ENCODE data around the gene BTK. TPM values are rescaled to one million over a fixed set of nuclear protein-coding genes. Genes with fewer than 3 reads are reported as not detected.

The BTK gene
- total RNA-seq, 1 experiment from 2014 or later, result 0.35 TPM

DNA sequence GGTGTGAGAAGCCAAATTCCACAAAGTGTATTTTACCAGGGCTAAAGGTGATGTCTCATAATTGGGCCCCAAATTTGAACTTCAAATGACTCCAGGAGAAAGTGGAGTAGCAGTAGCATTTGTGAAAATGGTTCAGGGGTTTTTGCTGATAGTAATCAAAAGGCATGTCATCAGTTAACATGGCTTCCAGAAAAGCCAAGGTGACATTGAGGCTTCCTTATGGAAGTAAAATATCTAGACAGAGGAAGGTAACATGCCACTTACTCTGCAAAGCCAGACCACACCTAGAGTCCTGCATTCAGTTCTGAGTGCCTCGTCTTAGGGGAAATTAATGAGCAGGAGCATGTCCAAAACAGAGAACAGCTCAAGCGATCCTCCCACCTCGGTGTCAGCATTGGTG is 2.6 kb upstream of the BTK start:
- Histone ChIP-seq H3K9me3 (ENCODE audit: control insufficient read depth, low read depth, low read length) (peaks cover 47% of the 10 kb centered on the region), H3K23me2 (ENCODE audit: insufficient read length, low read depth, low read length, poor library complexity, severe bottlenecking) (no peaks in the 10 kb centered on the region), H2BK5ac (ENCODE audit: insufficient read length, low read length) (no peak overlapping the region), H3K18ac (ENCODE audit: insufficient read length, low read depth, low read length) (no peak overlapping the region), H4K8ac (replicated peaks; ENCODE audit: insufficient read length, low read depth, low read length) (no peak overlapping the region), H3K4me1 (ENCODE audit: insufficient read depth, low read length) (no peaks in the 10 kb centered on the region; the same call in 1 of the 2 replicates), H4K91ac (ENCODE audit: insufficient read length, low read depth, low read length) (no peak overlapping the region), H3K79me1 (ENCODE audit: insufficient read depth, low read depth, low read length, poor library complexity, severe bottlenecking) (no peaks in the 10 kb centered on the region), H3K9ac (ENCODE audit: extremely low read depth, insufficient read length, low read length) (no peak overlapping the region), H3K56ac (ENCODE audit: insufficient read length, low read depth, low read length) (no peak overlapping the region), H2AFZ (ENCODE audit: low read length) (no peak overlapping the region), H4K20me1 (ENCODE audit: control insufficient read depth, insufficient read depth, insufficient read length) (no peaks in the 10 kb centered on the region), H3T11ph (ENCODE audit: low read length) (no peak overlapping the region), H2BK15ac (ENCODE audit: low read depth, low read length) (no peak overlapping the region), H3K4ac (ENCODE audit: low read depth, low read length) (no peak overlapping the region), H2BK20ac (ENCODE audit: low read depth, low read length, poor library complexity, severe bottlenecking) (no peak overlapping the region), H4K5ac (ENCODE audit: insufficient read length, low read depth, low read length) (no peak overlapping the region), H2AK5ac (ENCODE audit: insufficient read length, low read length) (no peak overlapping the region), H2BK12ac (ENCODE audit: insufficient read length, low read depth, low read length) (no peak overlapping the region), H3K79me2 (ENCODE audit: insufficient read depth, low read length) (no peaks in the 10 kb centered on the region), H3K27me3 (ENCODE audit: insufficient read depth, low read length) (no peaks in the 10 kb centered on the region), H3K27ac (ENCODE audit: insufficient read length, low read depth, low read length) (no peak overlapping the region), H3K4me2 (ENCODE audit: insufficient read depth, insufficient read length, low read length) (no peak overlapping the region), H3K23ac (ENCODE audit: insufficient read length, low read depth, low read length) (no peak overlapping the region), H2BK120ac (ENCODE audit: low read depth, low read length, poor library complexity, severe bottlenecking) (no peak overlapping the region), H3K14ac (ENCODE audit: insufficient read depth, low read length) (no peak overlapping the region)
- TF ChIP-seq, protein P1, sequence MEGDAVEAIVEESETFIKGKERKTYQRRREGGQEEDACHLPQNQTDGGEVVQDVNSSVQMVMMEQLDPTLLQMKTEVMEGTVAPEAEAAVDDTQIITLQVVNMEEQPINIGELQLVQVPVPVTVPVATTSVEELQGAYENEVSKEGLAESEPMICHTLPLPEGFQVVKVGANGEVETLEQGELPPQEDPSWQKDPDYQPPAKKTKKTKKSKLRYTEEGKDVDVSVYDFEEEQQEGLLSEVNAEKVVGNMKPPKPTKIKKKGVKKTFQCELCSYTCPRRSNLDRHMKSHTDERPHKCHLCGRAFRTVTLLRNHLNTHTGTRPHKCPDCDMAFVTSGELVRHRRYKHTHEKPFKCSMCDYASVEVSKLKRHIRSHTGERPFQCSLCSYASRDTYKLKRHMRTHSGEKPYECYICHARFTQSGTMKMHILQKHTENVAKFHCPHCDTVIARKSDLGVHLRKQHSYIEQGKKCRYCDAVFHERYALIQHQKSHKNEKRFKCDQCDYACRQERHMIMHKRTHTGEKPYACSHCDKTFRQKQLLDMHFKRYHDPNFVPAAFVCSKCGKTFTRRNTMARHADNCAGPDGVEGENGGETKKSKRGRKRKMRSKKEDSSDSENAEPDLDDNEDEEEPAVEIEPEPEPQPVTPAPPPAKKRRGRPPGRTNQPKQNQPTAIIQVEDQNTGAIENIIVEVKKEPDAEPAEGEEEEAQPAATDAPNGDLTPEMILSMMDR (conservative IDR thresholded peaks at IDR 0.05), result no peak
- Mint-ChIP-seq H3K36me3 (ENCODE audit: insufficient read depth in 1 of 3, low read depth in 3 of 3) (peaks cover 24 to 28% (median 26%) of the 10 kb centered on the region in 3 experiments), H3K27me3 (ENCODE audit: low read depth) (no peaks in the 10 kb centered on the region; the same call in 1 of the 2 replicates), H3K4me1 (peaks cover 10 to 17% of the 10 kb centered on the region in 2 experiments), H3K9me3 (peaks cover 59% of the 10 kb centered on the region in 2 experiments), H3K27ac (no peak overlapping the region), H3K4me3 (no peak overlapping the region)
- no peak for DNase-seq
- no CpG with 5 or more reads among the region's 3 CpGs for WGBS (ENCODE audit: extremely low coverage, insufficient read length, low lambda C conversion rate)

Measured in H9 (cell line).